Esophagus muscularis mucosa (tissue), 4 donors: ENCODE results near the gene TOP2A. TPM values are rescaled to one million over a fixed set of nuclear protein-coding genes. Genes with fewer than 3 reads are reported as not detected.

ENCODE experiments used
- DNase-seq: peaks from one replicate; pipeline ENCODE4 v3.0.0-alpha.2; 2017; ENCODE audit errors: extremely low spot score
- H3K27ac ChIP-seq, 4 donors: fragments of 200-600 bp; sonication (generic); replicated peaks in 1 of 4; 1 replicate in 3 of 4; 2 replicates in 1 of 4; pipeline ENCODE4 v1.5.1; 2016 to 2019; ENCODE audit warnings: mild to moderate bottlenecking in 1 of 4
- H3K27me3 ChIP-seq, 4 donors: fragments of 200-600 bp; sonication (generic); one replicate each; pipeline versions ENCODE4 v1.5.1 to v1.6.0; 2016 to 2019
- H3K36me3 ChIP-seq, 4 donors: fragments of 200-600 bp; sonication (generic); one replicate each; pipeline ENCODE4 v1.5.1; 2016 to 2019
- H3K4me1 ChIP-seq, 4 donors: fragments of 200-600 bp; sonication (generic); one replicate each; pipeline ENCODE4 v1.5.1; 2016 to 2019
- H3K4me3 ChIP-seq, 4 donors: fragments of 200-600 bp; sonication (generic); 1 replicate in 2 of 4; 2 replicates in 2 of 4; pipeline ENCODE4 v1.5.1; 2016 to 2019; ENCODE audit warnings: mild to moderate bottlenecking in 4 of 4, moderate library complexity in 1 of 4
- H3K9me3 ChIP-seq, 4 donors: fragments of 200-600 bp; sonication (generic); 1 replicate in 3 of 4; 2 replicates in 1 of 4; pipeline ENCODE4 v1.5.1; 2016 to 2019
- EP300 ChIP-seq: sonication (generic); formaldehyde crosslinking; IDR thresholded peaks from one replicate; pipeline ENCODE4 v1.6.1; 2017; ENCODE audit warnings: antibody characterized with exemption
- POLR2A ChIP-seq: fragments of 450-650 bp; IDR thresholded peaks from one replicate; pipeline ENCODE4 v1.6.1; 2017; ENCODE audit warnings: antibody characterized with exemption, moderate library complexity, mild to moderate bottlenecking, low read depth
- POLR2AphosphoS5 ChIP-seq, 2 donors: sonication (generic); formaldehyde crosslinking; IDR thresholded peaks; one replicate each; pipeline ENCODE4 v1.6.1; 2017; ENCODE audit warnings: antibody characterized with exemption in 2 of 2
- WGBS: methylation state at CpG from one replicate; pipeline ENCODE4 v1.1.5; 2018; 5-methylcytosine and 5-hydroxymethylcytosine counted together
- intact Hi-C: fragments of 100-400 bp; cut with DNase I; formaldehyde crosslinking; loops from one replicate; pipeline ENCODE4 v1.15.1; 2023
- total RNA-seq, 4 donors: library from RNA; depleted of rRNA; stranded (reverse); fragments of >200 nt; gene quantifications; one replicate each; pipeline versions ENCODE4 v1.1.0 to v1.2.1, GENCODE V29; 2016
- TF ChIP-seq, protein P1 (sequence below), 3 experiments: fragments of 200-600 bp in 2 of 3; fragments of 450-650 bp in 1 of 3; sonication (generic) in 2 of 3; IDR thresholded peaks; one replicate each; pipeline ENCODE4 v1.5.1; 2017 to 2019; ENCODE audit warnings: antibody characterized with exemption in 3 of 3, mild to moderate bottlenecking in 2 of 3, moderate library complexity in 1 of 3

TOP2A gene
- total RNA-seq, 4 donors from 2014 or later = under 0.01 to 1.4 (median 0.30) TPM

DNA sequence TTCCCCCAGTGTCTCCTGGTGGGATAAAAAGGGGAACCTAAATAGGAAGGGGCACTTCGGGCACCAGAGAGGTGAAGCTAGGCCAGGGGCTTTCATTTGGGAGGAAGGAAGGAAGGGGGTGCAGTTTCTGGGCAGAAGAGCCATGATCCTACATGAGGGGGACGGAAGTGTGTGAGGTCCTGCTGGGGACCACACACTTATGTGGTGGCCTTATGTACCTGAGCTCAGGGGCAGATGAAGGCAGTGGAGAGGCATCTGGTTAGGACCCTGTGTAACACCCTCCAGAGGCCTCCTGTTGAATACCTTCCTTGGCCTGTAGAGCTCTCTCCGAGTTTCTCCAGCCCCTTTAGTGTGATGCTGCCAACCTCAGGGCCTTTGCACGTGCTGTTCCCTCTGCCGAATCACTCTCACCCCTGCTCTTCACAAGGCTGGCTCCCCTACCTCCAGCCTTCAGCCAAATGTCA lies 46.7 kb upstream of the TOP2A start:
- Histone ChIP-seq H3K4me1 (peaks cover 24 to 49% (median 45%) of the 10 kb centered on the region in 4 donors), H3K4me3 (no peak overlapping the region), H3K27me3 (no peaks in the 10 kb centered on the region), H3K9me3 (no peaks in the 10 kb centered on the region), H3K27ac (no peak overlapping the region), H3K36me3 (no peaks in the 10 kb centered on the region)
- WGBS = 88% methylated on average over 5 of the region's 5 CpGs
- intact Hi-C loops = no loop called here
- TF ChIP-seq, protein P1, sequence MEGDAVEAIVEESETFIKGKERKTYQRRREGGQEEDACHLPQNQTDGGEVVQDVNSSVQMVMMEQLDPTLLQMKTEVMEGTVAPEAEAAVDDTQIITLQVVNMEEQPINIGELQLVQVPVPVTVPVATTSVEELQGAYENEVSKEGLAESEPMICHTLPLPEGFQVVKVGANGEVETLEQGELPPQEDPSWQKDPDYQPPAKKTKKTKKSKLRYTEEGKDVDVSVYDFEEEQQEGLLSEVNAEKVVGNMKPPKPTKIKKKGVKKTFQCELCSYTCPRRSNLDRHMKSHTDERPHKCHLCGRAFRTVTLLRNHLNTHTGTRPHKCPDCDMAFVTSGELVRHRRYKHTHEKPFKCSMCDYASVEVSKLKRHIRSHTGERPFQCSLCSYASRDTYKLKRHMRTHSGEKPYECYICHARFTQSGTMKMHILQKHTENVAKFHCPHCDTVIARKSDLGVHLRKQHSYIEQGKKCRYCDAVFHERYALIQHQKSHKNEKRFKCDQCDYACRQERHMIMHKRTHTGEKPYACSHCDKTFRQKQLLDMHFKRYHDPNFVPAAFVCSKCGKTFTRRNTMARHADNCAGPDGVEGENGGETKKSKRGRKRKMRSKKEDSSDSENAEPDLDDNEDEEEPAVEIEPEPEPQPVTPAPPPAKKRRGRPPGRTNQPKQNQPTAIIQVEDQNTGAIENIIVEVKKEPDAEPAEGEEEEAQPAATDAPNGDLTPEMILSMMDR (IDR thresholded peaks at IDR 0.05) = no peak
- TF ChIP-seq POLR2AphosphoS5 (IDR thresholded peaks at IDR 0.05) = peak in 1 of 2 donors; percentile 70
- no peak for DNase-seq

DNA sequence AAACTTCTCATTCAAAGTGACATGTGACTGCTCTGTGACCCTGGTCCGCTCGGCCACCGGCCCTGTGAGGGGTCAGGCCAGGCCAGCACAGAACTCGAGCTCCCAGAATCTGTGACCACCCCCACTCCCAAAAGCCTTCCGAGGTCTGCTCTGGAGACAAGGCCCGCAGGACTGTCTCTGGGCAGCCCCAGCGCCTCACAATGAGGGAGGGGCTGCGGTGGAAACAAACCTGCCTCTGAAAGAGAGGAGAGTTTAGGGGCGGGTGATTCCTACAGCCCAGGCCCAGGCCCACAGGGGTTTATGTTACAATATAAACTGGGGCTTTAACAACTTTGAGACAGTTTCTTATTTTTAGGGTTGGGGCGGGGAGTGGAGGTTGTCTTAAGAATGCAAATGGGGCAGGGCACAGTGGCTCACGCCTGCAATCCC lies 45.4 kb upstream of the TOP2A start:
- Histone ChIP-seq H3K4me3 (no peak overlapping the region), H3K27ac (peak overlapping the region; percentile 65 to 98 (median 79)), H3K36me3 (peaks cover 0 to 8% (median 0%) of the 10 kb centered on the region in 4 donors), H3K27me3 (no peaks in the 10 kb centered on the region), H3K9me3 (no peaks in the 10 kb centered on the region), H3K4me1 (peaks cover 32 to 62% (median 58%) of the 10 kb centered on the region in 4 donors)
- 38% methylated on average over 11 of the region's 11 CpGs for WGBS
- no peak for DNase-seq
- intact Hi-C loops = no loop called here
- TF ChIP-seq EP300 (no peak), POLR2A (no peak), POLR2AphosphoS5 (IDR thresholded peaks at IDR 0.05) (peak in 1 of 2 donors; percentile 56)

DNA sequence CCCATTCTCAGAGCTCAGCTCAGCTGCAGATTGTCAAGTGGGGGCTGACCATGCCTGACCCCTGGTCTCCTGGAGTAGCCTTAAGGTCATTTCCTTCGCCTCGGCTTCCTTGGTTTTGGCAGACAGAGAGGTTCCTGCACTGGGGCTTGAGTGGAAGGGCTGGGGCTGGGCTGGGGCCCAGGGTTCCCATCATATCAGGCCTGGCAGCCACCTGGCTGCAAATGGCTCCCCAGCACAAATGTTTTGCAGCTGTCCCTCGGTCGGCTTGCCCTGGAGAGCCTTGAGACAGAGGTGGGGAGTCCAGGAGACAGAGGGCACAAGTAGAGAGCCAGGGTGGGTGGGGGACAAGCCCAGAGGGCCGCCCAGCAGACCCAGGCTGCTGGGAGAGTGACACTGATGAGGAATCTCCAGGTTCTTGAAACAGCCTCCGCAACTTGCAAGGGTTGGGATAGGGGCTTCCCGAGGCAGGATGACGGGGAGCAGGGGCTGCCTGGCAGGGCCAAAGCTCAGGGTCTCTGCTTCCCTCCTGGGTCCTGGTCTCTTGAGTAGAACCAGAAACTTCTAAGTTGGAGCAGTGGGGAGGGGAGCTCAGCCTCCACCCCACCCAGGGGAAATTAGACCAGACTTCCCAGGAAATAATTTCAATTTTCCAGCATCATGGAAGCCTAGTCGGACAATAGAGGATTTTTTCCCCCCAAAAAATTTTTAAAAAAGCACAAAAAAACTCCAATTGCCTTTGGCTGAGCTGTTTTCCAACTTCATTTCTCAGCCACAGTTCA lies 44.8 kb upstream of the TOP2A start:
- intact Hi-C loops = no loop called here
- Histone ChIP-seq H3K36me3 (peaks cover 0 to 14% (median under 1%) of the 10 kb centered on the region in 4 donors), H3K27ac (peak overlapping the region; percentile 65 to 98 (median 79)), H3K4me3 (no peak overlapping the region), H3K4me1 (peaks cover 38 to 68% (median 64%) of the 10 kb centered on the region in 4 donors), H3K27me3 (no peaks in the 10 kb centered on the region), H3K9me3 (no peaks in the 10 kb centered on the region)
- no peak for DNase-seq
- 48% methylated on average over 4 of the region's 9 CpGs for WGBS
- TF ChIP-seq POLR2A = no peak
- no peak for TF ChIP-seq POLR2AphosphoS5 (IDR thresholded peaks at IDR 0.05)
- no peak for TF ChIP-seq EP300
- TF ChIP-seq, protein P1 (IDR thresholded peaks at IDR 0.05) = no peak

DNA sequence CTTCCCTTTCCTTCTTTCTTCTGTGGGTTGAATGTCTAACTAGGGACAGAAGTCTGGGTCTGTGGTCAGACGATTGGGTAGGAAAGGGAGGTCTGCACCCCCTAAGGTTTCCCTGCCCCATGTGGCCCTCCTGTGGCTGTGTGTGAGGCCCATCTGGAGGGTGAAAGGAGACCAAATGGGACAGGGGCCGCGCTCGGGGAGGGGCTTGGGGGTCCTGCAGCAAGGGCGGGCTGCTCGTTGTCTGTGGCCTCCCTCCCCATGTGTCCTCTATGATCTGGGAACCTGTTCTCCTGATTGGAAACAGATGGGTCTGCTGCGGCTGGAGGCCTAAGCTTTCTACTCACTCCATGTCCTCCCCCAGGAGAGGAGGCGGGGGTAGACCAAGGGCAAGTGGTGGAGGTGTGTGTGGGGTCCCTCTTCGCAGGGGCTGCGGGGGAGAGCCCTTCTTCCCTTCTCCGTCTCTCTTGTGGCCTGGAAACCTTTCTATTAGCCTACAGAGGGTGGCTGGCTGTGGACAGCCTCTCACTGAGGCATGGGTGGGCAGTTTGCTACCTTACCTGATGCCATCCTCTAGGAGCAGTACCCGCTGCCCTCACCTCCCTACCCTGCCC lies 44.1 kb upstream of the TOP2A start:
- H3K27ac ChIP-seq = peak overlapping the region; percentile 65 to 98 (median 79)
- no peaks in the 10 kb centered on the region for H3K27me3 ChIP-seq
- H3K9me3 ChIP-seq = no peaks in the 10 kb centered on the region
- peak in 1 of 2 donors; percentile 2 for TF ChIP-seq POLR2AphosphoS5 (IDR thresholded peaks at IDR 0.05)
- TF ChIP-seq, protein P1 (IDR thresholded peaks at IDR 0.05) = no peak
- no peak for DNase-seq
- WGBS = 38% methylated on average over 8 of the region's 12 CpGs
- H3K36me3 ChIP-seq = peaks cover 0 to 21% (median 7%) of the 10 kb centered on the region in 4 donors
- peaks cover 45 to 75% (median 71%) of the 10 kb centered on the region in 4 donors for H3K4me1 ChIP-seq
- H3K4me3 ChIP-seq = no peak overlapping the region
- intact Hi-C loops = no loop called here
